Fibroblast of skin of abdomen (primary cell): ENCODE measurements around the gene PPP1R16B.

Experiments used
- DNase-seq: peaks from one replicate; pipeline ENCODE4 v3.0.0-alpha.2; 2013

Gene PPP1R16B

DNA sequence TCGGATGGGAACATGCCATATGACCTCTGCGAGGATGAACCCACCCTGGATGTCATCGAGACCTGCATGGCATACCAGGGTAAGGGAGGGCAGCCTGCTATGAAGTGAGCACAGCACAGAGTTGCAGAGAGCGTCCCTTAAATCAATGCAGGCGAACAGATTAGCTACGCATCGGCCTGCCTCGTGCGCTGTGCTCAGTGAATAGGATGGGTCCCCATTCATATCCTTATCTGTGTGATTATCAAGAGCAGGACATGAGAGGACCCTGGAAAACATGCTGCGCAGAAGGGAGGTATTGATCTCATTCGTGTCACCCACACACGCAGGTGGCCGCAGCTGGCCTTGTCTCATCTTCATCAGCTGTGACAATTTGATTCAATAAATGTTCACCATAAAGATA is 95.1 kb downstream of the PPP1R16B start:
- DNase-seq = no peak

DNA sequence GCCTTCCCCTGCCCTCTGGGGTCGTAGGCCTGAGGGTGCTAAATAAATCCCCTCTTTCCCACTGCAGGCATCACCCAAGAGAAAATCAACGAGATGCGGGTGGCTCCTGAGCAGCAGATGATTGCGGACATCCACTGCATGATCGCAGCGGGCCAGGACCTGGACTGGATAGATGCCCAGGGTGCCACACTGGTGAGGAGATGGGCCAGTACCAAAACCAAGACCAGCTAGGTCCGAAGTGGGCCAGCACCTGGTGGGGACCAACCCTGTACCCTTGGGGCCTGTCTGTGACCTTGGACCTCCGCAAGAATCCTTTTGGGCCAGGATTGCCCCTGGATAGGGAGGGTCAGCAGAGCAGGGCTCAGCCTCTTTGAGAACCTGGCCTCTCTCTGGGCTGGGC is 97.1 kb downstream of the PPP1R16B start:
- DNase-seq = no peak

DNA sequence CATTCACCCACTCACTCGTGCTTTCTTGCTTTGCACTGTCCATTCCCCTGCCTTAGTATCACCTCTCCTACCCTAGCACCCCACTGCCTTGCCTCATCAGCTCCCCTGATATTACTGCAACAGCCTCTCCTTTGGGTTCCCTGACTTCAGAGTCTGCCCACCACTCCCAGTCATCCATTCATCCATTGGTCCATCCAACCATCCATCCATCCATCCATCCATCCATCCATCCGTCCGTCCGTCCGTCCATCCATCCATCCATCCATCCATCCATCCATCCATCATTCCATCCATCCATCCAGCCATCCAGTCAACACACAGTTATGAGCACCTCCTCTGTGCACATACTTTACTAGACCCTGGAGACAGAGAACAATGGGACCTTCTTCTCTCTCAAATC is 97.8 kb downstream of the PPP1R16B start:
- no peak for DNase-seq

DNA sequence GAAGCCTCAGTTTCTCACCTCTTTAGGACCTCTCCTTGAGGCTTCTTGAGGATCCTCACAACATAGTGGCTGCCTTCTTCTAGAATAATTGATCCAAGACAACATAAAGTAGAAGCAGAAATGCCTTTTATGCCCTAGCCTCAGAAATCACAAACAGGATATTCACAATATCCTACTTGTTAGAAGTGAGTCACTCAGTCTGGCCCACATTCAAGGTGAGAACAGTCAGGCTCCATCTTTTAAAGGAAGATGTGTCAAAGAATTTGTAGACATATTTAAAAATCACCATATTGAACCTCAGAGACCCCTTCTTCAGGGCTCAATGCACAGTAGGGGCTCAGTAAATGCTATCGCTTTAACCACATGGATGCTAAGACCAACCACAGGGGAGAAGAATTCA is 99.9 kb downstream of the PPP1R16B start:
- DNase-seq = no peak

DNA sequence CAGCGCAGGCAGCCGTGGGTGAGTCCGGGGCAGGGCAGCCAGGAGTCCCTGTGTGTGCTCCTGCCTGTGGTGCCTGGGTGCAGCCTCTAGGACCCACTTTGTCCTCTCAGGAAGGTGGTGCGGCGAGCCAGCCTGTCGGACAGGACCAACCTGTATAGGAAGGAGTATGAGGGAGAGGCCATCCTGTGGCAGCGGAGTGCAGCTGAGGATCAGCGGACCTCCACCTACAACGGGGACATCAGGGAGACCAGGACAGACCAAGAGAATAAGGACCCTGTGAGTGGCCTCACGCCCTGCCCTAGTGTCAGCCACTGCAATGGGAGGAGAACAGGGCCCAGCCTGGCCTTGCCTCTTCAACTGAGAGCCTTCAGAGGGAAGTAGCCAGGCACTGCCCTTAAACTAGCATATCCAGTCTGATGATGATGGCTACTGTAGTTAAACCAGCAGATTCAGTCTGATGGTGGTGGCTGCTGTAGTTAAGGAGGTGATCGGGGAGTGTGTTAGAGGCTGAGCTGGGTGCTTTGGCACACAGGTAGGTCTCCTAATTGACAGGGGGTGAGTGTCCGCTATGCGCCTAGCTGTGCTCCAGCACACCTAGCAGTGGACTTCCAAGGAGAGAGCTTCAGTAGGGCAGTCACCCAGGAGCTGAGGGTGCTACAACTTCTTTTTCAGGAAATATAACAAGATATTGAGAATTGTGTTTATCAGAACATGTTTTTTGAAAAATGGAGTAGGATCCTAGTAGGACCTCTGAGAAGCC is 102.6 kb downstream of the PPP1R16B start:
- DNase-seq = no peak

DNA sequence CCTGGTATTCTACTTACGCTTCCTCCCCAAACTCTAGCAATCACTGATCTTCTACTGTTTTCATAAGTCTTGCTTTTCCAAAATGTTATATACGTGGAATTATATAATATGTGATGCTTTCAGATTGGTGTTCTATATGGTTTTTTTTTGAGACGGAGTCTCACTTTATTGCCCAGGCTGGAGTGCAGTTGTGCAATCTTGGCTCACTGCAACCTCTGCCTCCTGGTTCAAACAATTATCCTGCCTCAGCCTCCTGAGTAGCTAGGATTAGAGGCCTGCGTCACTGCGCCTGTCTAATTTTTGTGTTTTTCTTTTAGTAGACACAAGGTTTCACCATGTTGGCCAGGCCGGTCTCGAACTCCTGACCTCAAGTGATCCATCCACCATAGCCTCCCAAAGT is 109.9 kb downstream of the PPP1R16B start:
- DNase-seq = no peak

DNA sequence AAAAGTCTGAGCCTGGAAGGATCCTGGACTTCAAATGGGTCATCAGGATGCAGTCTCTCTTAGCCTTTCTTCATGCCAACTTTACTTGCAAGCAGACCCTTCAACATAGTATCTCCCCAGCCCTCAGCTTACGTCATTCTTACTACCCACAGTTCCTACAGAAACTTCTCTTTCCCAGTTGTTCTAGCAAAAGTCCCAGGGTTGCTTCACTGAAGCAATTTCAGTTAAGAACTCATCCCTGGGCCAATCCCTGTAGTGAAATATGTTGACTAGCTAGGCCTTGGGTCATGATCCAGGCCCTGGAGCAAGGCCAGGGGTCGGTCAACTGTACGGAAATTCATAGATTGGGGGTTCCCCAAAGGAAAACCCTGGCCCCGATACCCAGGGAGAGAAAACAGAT is 112.2 kb downstream of the PPP1R16B start:
- no peak for DNase-seq

DNA sequence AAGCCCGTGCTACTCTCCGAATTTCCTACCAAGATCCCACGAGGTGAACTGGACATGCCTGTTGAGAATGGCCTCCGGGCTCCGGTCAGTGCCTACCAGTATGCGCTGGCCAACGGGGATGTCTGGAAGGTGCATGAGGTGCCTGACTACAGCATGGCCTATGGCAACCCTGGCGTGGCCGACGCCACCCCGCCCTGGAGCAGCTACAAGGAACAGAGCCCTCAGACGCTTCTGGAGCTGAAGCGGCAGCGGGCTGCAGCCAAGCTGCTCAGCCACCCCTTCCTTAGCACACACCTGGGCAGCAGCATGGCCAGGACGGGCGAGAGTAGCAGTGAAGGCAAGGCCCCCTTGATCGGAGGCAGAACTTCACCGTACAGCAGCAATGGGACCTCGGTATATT is 112.7 kb downstream of the PPP1R16B start:
- no peak for DNase-seq

DNA sequence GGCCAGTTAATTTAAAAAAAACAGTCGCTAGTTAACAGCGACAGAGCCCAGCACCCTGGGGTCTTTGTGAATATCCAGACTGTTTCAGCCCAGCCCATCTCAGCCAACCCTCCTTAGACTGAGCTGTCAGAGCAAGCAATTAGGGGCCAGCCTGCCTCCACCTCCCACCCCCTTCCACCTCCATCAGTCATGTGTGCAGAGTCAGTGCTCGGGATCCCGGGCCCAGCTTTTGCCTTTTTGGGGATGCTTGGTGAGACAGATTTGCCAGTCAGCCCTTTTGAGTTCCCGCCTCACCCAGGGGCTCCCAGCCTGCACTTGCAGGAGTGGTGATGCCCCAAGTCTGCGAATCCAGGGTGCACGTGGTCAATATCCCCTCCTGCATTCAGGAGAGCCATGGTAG is 114.2 kb downstream of the PPP1R16B start:
- no peak for DNase-seq

DNA sequence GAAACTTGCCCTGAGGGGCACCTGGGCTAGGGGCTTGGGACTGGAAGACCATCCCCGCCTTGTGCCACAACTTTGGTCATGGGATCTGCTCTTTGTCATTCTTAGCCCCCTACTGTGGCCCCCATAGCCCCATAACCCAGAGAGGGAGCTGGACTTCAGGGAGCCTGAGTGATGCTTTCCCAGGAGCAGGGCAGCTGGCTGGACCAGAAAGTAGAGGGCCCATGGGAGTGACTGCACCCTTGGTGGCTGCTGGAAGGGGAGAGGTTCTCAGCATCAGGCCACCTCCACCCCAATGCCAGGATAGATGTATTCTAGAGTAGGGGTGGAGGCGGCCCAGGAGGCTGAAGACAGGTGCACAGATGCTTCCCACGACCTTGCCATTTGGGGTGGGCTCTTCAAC is 114.9 kb downstream of the PPP1R16B start:
- no peak for DNase-seq

DNA sequence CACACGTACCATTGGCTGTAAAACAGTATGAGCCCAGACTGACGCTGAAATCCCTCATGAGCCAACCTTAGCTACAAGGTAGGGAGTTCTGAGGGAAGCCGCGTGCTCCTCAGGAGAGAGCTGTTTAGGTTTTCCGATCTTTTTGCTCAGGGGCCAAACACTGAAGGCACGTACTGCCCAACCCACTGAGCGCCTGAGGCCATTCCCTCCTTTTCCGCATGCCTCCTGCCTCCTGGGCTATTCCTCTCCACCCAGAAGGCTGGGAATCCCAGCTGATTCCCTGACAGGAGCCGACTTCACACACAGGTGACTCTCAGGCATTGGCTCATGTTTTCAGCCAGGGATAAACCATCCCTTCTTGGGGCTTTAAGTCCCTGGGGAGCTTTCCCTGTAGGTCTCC is 115.4 kb downstream of the PPP1R16B start:
- DNase-seq = no peak

DNA sequence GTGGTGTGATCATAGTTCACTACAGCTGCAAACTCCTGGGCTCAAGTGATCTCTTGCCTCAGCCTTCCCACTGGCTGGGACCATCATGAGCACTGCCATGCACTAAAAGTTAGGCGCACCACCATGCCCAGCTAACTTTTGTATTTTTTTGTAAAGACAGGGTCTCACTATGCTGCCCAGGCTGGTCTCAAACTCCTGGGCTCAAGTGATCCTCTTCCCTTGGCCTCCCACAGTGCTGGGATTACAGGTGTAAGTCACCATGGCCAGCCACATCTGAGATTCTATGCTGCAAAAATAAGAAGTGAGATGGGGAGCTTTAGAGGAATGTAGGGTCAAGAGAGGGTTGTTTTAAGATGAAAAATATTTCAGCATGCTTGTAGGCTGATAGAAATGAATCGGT is 119.2 kb downstream of the PPP1R16B start:
- DNase-seq = no peak

DNA sequence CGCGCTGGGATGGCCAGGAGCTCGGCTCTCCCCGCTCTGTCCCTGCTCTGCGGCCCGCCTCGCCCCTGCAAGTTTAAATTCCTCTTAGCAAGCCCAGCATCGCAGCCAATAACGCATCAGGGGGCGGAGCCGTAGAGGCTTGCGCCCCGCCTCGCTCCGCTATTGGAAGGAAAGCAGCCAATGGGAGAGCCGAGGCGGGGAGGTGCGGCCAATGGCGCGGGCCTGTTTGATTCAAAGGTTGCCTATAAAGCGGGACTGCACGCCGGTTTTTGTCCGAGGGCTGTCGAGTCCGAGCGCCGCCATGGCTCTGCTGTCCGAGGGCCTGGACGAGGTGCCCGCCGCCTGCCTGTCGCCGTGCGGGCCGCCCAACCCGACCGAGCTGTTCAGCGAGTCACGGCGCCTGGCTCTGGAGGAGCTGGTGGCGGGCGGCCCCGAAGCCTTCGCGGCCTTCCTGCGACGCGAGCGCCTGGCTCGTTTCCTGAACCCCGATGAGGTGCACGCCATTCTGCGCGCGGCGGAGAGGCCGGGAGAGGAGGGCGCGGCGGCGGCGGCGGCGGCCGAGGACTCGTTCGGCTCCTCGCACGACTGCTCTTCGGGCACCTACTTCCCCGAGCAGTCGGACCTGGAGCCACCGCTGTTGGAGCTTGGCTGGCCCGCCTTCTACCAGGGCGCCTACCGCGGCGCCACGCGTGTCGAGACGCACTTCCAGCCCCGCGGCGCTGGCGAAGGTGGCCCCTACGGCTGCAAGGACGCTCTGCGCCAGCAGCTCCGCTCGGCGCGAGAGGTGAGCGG is 120.8 kb downstream of the PPP1R16B start, which contains the start of gene FAM83D:
TSS of gene FAM83D (plus strand) at position 276 of the 792 bp plus-strand sequence. CDS start at position 302, 26 bp downstream.
- peak; percentile 98 for DNase-seq

DNA sequence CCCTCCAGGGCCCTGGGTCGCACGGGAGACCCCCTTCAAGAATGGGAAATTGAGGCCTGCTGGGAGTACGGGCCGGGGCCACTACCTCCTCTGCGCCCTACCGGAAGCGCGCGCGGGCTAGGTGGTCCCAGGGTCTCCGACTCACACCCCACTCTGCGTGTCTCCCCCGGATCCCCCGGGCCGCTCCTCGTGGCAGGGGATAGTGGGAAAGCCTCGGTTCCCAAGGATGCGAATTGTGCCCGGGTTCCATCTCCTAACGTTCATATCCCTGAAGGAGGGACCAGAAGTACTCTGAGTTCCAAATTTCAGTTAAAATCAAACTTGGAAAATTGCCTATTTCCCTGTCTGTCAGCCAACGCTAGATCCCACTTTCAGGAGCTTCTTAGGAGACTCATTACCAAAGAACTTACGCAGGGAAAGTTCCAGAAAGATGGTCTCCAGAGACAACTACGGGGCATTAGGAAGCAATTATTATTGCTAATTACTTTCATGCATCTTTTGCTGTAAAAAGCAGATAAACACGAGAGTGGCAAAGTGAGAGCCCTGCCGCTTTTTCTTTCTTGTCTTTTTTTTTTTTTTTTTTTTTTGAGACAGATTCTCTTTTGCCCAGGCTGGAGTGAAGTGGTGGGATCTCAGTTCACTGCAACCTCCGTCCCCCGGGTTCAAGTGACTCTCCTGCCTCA is 121.6 kb downstream of the PPP1R16B start:
- DNase-seq = peak; percentile 36

DNA sequence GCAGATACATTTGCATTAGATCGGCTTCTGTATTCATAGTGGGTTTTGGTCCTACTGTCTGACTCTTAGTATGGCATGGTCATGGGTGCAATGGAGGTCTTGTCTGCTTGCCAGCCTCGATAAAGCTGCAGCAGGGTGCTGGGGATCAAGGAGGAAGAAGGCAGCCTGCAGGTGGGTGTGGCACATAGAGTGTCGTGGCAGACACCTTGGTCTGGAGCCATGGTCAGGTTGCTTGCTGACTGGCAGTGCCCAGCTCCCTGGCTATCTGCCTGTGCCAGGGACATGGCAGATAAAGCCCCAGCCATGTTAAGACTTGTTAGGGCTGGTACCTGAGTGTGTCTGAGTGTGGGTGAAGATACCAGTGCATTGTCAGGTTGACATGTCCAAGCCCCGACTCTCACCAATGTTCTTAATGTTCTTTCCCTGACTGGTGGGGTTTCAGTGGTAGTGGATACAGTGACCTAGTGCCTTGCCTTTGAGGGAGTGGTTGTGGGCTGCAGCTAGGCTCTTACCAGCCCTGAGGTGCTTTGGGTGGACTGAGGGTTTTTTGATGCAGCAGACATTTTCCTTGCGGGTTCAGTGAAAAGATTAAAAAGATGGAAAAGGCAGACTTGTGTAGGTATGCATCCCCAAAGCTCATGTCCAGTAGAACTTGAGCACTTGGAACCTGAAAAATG is 122.5 kb downstream of the PPP1R16B start:
- no peak for DNase-seq

DNA sequence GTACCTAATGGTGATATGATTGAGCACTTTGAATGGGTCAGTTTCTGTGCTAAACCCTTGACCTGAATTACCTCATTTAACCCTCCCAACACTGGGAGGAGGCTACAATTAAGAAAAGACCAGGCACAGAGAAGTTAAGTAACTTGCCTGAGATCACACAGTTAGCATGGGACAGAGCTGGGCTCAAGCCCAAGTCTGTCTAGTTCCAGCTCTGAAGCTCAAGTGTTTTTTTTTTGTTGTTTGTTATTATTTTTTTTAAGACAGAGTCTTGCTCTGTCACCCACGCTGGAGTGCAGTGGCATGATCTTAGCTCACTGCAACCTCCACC is 124.7 kb downstream of the PPP1R16B start:
- DNase-seq = no peak

DNA sequence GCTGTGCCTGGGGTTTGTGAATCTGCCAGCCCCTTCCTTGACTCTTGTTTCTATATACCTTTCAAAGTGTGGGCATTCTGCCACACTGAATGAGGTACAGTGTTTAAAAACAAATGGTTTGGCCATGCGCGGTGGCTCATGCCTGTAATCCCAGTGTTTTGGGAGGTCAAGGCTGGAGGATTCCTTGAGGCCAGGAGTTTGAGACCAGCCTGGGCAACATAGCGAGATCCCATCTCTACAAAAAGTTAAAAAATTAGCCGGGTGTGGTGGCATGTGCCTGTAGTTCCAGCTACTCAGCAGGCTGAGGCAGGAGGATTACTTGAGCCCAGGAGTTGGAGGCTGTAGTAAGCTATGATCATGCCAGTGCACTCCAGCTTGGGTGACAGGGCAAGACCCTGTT is 126.5 kb downstream of the PPP1R16B start:
- DNase-seq = no peak

DNA sequence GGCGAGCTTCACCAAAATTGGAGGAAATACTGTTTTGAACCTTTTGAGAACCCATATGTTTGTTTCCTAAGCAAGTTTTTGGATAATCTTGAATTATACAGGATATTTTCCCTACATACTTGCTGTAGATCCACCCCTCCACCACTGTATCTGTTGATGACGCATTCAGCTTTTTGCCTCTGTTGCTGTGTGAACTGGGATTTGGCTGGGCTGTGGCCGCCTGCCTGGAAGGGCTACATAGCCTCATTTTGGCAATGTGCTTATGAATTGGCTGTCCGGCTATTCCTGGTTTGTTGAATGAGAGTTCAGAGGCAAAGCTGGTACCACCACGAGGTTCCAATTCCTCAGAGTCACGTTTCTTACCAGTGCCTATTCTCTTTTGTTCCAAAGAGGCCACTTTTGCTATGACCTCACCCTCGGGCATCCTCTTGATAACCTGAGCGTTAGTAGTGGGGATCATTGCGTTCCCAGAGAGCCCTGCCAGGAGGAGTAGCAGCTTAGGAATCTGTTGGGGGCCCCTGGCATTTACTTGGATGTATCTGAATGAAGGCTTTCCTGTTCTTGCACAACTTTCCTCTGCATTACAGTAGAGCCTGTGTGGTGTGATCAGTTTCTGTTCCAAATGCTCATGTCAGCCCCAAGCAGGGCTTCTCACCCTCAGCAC is 127.1 kb downstream of the PPP1R16B start:
- peak; percentile 55 for DNase-seq

DNA sequence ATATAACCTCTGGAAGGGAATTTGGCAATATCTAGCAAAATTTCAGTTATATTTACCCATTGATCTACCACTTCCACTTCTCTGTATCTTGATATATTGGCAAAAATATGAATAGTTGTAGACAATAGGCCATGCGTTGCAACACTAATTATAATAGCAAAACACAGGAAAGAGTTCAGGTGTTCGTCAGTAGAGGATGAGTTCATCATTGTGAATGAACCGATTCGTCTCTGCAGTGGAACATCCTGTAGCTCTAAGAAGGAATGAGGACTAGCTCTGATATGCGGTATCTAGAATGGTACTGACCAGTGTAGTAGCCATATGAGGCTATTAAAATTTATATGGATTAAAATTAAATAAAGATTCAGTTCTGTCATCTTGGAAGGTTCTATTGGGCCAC is 129.0 kb downstream of the PPP1R16B start:
- no peak for DNase-seq

DNA sequence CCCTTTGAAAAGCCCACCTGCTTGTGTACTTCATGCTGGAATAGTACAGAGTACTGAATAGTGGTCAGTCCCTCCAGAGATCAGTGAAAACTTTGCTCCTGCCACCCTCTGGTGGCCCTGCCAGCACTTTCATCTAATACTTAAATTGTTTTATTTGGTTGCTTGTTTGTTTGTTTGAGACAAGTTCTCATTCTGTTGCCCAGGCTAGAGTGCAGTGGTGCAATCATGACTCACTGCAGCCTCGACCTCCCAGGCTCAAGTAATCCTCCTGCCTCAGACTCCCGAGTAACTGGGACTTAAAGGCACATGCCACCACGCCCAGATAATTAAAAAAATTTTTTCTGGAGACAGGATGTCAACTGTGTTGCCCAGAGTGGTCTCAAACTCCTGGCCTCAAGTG is 129.8 kb downstream of the PPP1R16B start:
- DNase-seq = no peak

DNA sequence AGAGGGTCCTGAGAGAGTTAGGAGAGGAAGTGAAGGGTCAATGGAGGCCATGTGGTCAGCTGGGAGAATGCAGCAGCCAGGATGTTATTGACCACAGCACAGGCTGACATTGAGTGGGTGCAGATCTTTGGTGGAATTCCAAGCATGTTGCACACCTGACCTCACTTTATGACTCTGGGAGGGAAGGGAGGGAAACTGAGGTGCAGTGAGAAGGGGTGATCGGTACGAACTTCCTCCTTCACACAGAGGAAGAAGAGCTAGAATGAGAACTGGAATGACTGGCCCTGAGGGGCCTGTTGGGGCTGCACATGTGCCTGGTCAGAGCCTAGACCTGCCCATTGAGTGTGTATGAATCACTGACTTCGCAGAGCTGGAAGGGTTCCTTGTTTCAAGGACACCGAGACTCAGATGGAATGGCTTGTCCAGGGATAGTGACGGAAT is 130.5 kb downstream of the PPP1R16B start:
- no peak for DNase-seq

DNA sequence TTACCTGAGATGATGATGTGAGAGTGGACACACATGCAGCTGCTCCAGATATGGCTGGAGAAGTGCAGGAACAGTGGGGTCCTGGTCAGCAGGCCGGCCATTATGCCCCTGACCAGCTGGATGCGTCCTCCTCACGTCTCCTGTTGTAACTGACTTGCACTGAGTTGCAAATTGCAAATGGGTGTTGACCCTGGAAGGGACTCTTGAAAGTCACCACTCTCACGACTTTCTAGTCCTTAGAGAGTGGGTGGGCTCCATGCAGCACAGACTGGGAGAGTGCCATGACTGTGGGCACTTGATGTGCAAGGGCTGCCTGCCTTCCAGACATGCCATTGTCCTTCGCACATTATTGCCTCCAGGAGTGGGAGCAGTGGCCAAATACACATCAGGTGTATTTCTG is 131.5 kb downstream of the PPP1R16B start:
- DNase-seq = no peak
